HG03354 (cell line): ENCODE measurements around the gene UFC1.
"Not testable (repeated sequence)": the region's sequence is repeated elsewhere in the genome, so short reads cannot be mapped to it uniquely, and the experiment has no call there.

Source experiments
- ATAC-seq: cut with Tn5 transposase; IDR thresholded peaks from one replicate; pipeline ENCODE4 v1.9.1; 2021; ENCODE audit warnings: mild to moderate bottlenecking; ENCODE audit not compliant: unreplicated experiment, poor library complexity, severe bottlenecking

The UFC1 gene

GRCh38 chr1:161153682-161154337, at the start of gene UFC1:
UFC1 (plus strand) TSS chr1:161153978; CDS start chr1:161153998, 20 bp downstream.
- ATAC-seq, result peak; percentile 91

GRCh38 chr1:161106431-161106830, 47.3 kb upstream of the UFC1 start:
- ATAC-seq, result no peak

- no peak for ATAC-seq
Measured at GRCh38 chr1:161111117-161111516, 42.7 kb upstream of the UFC1 start.

- ATAC-seq, result no peak
Measured at GRCh38 chr1:161111527-161111926, 42.3 kb upstream of the UFC1 start.

- ATAC-seq, result no peak
Measured at GRCh38 chr1:161113915-161114314, 39.9 kb upstream of the UFC1 start.

- no peak for ATAC-seq
Measured at GRCh38 chr1:161114556-161114955, 39.2 kb upstream of the UFC1 start.

GRCh38 chr1:161115132-161115711, 38.6 kb upstream of the UFC1 start:
- no peak for ATAC-seq

GRCh38 chr1:161115961-161116360, 37.8 kb upstream of the UFC1 start:
- ATAC-seq, result not testable (repeated sequence)

GRCh38 chr1:161117759-161118581, 35.8 kb upstream of the UFC1 start, which contains the start of the genes NIT1 and PFDN2:
NIT1 (plus strand) TSS chr1:161118105; CDS start chr1:161118177, 72 bp downstream.
PFDN2 (minus strand) TSS chr1:161118037; CDS start chr1:161118026, 11 bp downstream.
- peak; percentile 89 for ATAC-seq

GRCh38 chr1:161119092-161119903, 34.5 kb upstream of the UFC1 start:
- ATAC-seq, result peak; percentile 56

- no peak for ATAC-seq
Measured at GRCh38 chr1:161121042-161121650, 32.6 kb upstream of the UFC1 start.

- ATAC-seq, result no peak
Measured at GRCh38 chr1:161121834-161122233, 31.9 kb upstream of the UFC1 start.

- no peak for ATAC-seq
Measured at GRCh38 chr1:161122967-161123366, 30.8 kb upstream of the UFC1 start.

- ATAC-seq, result no peak
Measured at GRCh38 chr1:161127649-161128048, 26.1 kb upstream of the UFC1 start.

- no peak for ATAC-seq
Measured at GRCh38 chr1:161128591-161129420, 25.0 kb upstream of the UFC1 start.

- ATAC-seq, result no peak
Measured at GRCh38 chr1:161130266-161130665, 23.5 kb upstream of the UFC1 start.

- no peak for ATAC-seq
Measured at GRCh38 chr1:161131523-161132409, 22.0 kb upstream of the UFC1 start.
